ENCODE measurements around the gene MCOLN1.

The MCOLN1 gene

GRCh38 chr19:7522072-7522922, at the start of gene MCOLN1:
Gene MCOLN1, plus strand, starts transcription at chr19:7522624. Its CDS starts 127 bp downstream, at chr19:7522751.
- peak; percentile 99 for DNase-seq

- DNase-seq: no peak
These were observed 46.8 kb upstream of the MCOLN1 start for GRCh38 chr19:7475665-7476064.

- no peak for DNase-seq
These were observed 46.2 kb upstream of the MCOLN1 start for GRCh38 chr19:7476241-7476640.

- DNase-seq: no peak
These were observed 45.5 kb upstream of the MCOLN1 start for GRCh38 chr19:7476777-7477494.

- no peak for DNase-seq
These were observed 44.7 kb upstream of the MCOLN1 start for GRCh38 chr19:7477758-7478157.

GRCh38 chr19:7478173-7478842, 44.1 kb upstream of the MCOLN1 start:
- no peak for DNase-seq

GRCh38 chr19:7478843-7479227, 43.6 kb upstream of the MCOLN1 start:
- no peak for DNase-seq

- no peak for DNase-seq
These were observed 42.0 kb upstream of the MCOLN1 start for GRCh38 chr19:7480222-7480969.

GRCh38 chr19:7480970-7481255, 41.5 kb upstream of the MCOLN1 start:
- DNase-seq: no peak

- DNase-seq: no peak
These were observed 39.6 kb upstream of the MCOLN1 start for GRCh38 chr19:7482584-7483439.

- no peak for DNase-seq
These were observed 38.7 kb upstream of the MCOLN1 start for GRCh38 chr19:7483720-7484201.

GRCh38 chr19:7486923-7487322, 35.5 kb upstream of the MCOLN1 start:
- DNase-seq: no peak

- DNase-seq: peak; percentile 91
These were observed 33.6 kb upstream of the MCOLN1 start, which contains the start of gene PEX11G for GRCh38 chr19:7488736-7489353. Gene PEX11G, minus strand, starts transcription at chr19:7489035. Its CDS starts 25 bp downstream, at chr19:7489010.

GRCh38 chr19:7489609-7490044, 32.8 kb upstream of the MCOLN1 start:
- DNase-seq: no peak

GRCh38 chr19:7492142-7492541, 30.3 kb upstream of the MCOLN1 start:
- DNase-seq: peak; percentile 29

- no peak for DNase-seq
These were observed 29.9 kb upstream of the MCOLN1 start for GRCh38 chr19:7492558-7492957.

GRCh38 chr19:7494416-7495098, 27.9 kb upstream of the MCOLN1 start:
- no peak for DNase-seq

GRCh38 chr19:7497292-7497691, 25.1 kb upstream of the MCOLN1 start:
- DNase-seq: no peak

GRCh38 chr19:7500811-7501450, 21.5 kb upstream of the MCOLN1 start:
- peak; percentile 31 for DNase-seq

- DNase-seq: no peak
These were observed 19.9 kb upstream of the MCOLN1 start for GRCh38 chr19:7502552-7502951.
